Ammon's horn (tissue), 1 donor: ENCODE results near the gene ANO4.
A peak's percentile ranks its signal among the peaks of the same experiment; 100 is the strongest.

ENCODE experiments used
- DNase-seq: peaks from one replicate; pipeline ENCODE4 v3.0.0-alpha.2; 2016; ENCODE audit warnings: low spot score

ANO4 gene

GRCh38 chr12:100991102-100991501, 196.5 kb downstream of the ANO4 start:
- no peak for DNase-seq

- no peak for DNase-seq
Measured at GRCh38 chr12:100992194-100992593, 197.6 kb downstream of the ANO4 start.

- no peak for DNase-seq
Measured at GRCh38 chr12:100993916-100994450, 199.4 kb downstream of the ANO4 start.

DNA sequence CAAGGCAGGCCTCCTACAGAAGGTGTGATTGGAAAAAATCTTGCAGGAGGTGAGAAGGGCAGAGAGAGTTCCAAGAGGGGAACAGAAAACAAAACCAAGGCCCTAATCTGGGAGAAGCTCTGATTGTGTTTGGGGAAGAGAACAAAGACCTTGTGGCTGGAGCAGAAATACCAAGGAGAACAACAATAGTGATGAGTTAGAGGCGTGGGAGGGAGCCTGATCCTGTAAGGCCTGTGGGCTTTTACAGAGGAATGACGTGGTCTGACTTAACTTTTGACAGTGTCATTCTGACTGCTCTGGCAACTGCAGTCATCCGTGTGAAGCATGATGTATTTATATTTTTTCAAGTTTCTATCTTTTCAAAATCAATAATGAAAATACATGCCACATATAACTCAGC, 200.6 kb downstream of the ANO4 start:
- DNase-seq, result no peak

GRCh38 chr12:100995771-100996170, 201.2 kb downstream of the ANO4 start:
- no peak for DNase-seq

GRCh38 chr12:101001669-101002068, 207.1 kb downstream of the ANO4 start:
- DNase-seq, result no peak

DNA sequence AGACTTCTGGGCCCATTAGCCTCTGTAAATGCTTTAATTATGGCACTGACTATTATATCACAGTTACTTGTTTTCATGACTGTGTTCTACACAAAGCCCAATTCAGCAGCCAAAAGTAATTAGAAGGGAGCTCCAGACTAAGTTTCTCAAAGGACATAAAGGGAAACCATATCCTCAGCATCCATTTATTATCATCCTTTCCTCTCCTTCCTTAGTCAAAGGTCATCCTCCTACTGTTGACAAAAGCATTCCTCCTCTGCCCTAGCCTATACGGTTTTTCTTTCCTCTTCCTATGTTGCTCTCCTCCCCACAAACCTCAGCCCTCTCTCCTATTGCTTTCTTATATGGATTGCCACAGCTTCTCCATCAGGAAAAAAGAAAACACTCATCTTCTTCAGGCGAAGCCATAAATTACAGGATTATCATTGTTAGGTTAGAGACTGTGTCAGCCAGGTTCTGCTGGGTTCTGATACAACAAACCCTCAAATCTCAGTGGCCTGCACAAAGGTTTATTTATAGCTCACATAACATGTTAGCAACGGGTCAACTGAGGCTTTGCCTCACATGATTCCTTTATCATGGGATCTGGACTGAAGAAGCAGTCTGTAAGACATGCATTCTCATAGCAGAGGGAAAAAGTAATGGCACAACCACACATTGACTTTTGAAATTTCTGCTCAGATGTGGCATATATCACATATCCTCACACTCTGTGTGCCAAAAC, 208.3 kb downstream of the ANO4 start:
- no peak for DNase-seq

DNA sequence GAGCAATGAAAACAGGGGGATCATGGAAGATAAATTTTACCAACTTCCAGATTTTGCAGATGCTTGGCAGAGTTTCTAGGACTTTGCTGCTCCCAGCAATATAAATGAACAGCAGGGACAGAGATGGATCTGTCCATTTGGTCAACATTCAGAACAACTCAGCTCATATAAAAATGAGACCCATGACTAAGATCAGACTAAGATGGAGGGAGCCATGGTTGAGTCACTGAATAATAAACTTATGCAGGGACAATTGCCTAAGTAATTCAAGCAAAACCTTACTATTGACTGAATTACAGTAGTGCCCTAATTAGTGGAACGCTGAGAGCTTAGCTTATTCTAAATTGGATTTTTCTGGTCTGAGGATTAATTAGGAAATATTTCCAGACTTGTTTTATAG, 210.3 kb downstream of the ANO4 start:
- DNase-seq, result no peak

GRCh38 chr12:101009274-101009673, 214.7 kb downstream of the ANO4 start:
- no peak for DNase-seq

DNA sequence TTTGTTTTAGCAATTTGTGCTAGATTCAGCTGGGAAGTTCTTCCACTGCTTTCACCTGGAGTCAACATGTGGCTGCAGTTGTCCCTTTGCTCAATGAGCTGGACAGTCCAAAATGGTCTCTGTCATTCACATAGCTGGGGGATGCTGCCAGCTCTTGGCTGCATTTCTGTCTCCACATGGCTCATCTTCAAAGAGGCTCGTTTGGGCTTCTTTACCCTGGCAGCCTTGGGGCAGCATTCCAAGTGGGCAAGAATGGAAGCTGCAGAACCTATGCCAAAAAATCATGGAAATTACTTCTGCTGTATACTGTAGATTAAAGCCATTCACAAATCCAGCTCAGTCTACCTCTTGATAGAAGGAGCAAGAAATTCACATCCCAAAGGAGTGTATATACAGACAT, 216.3 kb downstream of the ANO4 start:
- DNase-seq, result no peak

DNA sequence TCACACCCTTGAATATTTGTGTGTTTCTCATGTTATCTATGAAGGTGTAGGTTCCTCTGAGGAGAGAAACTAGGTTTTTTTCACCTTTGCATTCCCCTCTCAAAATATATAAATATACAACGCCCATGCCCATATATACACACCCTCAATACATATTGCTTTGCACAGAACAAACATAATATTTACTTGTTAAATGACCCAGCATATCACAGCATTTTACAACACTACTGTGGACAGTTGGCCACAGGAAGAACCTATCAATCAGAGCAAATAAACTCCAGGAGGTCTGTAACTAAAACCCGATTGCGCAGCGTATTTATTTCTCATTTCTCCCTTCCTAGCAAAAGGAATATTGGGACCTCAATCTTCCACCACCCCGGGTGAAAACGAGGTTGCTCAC, 219.4 kb downstream of the ANO4 start:
- DNase-seq, result no peak

DNA sequence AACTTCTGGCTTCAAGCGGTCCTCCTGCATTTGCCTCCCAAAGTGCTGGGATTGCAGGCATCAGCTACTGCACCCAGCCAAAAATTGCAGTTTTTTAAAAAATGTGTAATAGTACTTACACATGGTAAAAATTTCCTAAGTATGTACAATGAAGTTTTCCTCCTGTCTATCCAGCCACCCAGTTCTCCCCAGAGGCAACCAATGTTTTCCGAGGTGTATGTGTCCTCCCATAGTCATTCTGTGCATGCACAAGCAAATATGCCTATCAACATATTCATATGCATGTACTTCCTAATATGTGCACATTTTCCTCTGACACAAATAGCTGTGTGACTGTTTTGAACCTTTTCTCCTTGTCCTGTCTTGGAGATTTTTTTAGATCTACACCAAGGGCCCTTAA, 220.5 kb downstream of the ANO4 start:
- no peak for DNase-seq

DNA sequence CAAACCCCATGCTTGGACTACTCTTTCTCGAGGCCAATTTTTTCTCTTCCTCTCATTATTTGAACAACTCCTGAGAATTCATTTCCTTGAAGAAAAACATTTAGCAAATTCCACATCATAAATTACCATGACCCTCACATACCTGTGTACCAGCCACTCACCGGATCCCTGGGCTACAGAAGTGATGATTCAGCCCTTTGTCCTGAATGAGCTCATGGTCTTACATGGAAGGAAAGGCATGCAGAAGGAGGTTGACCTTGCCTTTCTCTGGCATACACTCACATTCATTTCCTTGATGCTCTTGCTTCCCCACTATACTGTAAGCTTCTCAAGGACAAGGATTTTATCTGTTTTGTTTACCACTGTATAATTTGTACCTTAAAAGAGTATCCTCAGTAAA, 224.0 kb downstream of the ANO4 start:
- DNase-seq, result no peak

DNA sequence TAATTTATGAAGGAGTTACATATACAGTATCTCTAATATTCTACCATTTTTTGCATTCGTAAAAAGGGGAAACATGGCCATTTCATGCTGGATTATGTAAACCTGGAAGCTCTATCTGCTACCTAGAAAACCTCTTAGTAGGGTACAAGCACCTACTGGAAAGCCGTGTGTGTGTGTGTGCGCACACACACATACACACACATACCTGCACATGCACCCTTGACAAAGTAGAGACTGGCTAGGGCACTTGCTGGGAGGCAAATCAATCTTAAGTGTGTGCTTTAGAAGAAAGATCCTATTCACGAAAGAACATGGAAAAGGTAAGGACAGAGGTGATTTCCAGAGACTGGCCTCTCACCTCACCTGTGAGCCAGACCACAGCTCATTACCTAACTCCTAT, 224.6 kb downstream of the ANO4 start:
- DNase-seq, result no peak

- DNase-seq, result no peak
Measured at GRCh38 chr12:101019667-101020066, 225.1 kb downstream of the ANO4 start.

- DNase-seq, result no peak
Measured at GRCh38 chr12:101021442-101021841, 226.9 kb downstream of the ANO4 start.

DNA sequence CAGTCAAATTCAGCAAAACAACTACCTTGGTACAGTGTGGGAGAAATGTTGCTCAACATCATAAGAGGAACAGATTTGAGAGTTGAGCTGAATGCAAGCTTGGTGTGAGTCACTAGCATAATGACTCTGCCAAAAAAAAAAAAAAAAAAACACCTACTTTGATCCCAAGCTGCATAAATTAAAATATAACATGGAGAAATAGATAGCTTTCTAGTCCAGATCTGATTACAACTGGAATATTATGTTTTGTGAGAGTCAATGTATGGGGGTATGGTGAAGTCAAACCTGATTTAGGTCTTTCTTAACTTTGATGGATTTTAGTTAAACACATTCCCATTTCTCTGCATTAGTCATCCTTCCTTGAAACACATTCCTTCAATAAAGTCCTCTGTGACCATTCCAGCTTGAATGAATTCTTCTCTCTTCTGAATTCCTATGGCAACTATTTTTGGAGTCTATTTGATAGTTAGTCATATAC, 227.4 kb downstream of the ANO4 start:
- DNase-seq, result peak; percentile 52

GRCh38 chr12:101027200-101027599, 232.6 kb downstream of the ANO4 start:
- DNase-seq, result no peak

DNA sequence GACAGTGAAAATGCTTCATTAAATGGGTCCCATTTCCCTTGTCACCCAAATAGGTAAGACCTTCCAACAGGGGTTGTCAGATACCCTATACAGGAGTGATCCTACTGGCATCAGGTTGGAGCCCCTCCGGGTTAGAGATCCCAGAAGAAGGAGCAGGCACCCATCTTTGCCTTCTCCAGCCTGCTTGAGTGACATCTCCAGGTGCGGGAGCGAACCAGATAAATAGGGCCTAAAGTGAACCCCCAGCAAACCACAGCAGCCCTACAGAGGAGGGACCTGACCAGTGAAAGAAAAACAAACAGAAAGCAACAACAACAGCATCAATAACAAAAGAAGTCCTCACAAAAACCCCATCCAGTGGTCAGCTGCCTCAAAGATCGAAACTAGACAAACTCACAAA, 233.2 kb downstream of the ANO4 start:
- no peak for DNase-seq

GRCh38 chr12:101038289-101038871, 243.8 kb downstream of the ANO4 start:
- DNase-seq, result peak; percentile 38

DNA sequence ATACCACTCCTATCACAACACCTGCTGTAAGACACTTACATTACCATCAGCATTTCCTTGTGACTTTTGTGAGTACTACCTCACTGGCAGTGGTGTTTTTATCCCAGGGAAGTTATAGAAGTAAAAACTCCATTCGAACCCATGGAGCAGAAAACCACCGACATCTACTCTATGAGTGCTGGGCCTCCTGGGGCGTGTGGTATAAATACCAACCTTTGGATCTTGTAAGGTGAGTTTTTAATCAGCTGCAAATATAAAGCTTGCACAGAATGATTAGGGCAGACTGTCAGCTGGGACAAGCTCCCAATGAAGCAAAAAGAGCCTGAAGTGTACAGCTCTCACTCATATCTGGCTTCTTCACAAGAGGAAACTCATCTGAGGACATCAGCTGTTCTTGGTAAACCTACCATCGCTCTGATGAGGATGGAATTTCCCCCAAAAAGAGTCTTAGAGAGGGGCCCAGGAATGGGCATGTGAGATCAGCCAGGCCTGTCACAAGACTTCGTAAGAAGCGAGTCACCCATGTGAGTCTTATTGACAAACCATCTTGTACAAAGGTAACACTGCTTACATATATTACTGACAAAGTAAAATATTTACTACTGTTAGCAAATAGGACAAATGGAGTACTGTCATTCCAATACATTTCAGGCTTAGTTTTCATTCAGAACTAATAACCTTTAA, 245.4 kb downstream of the ANO4 start:
- no peak for DNase-seq

DNA sequence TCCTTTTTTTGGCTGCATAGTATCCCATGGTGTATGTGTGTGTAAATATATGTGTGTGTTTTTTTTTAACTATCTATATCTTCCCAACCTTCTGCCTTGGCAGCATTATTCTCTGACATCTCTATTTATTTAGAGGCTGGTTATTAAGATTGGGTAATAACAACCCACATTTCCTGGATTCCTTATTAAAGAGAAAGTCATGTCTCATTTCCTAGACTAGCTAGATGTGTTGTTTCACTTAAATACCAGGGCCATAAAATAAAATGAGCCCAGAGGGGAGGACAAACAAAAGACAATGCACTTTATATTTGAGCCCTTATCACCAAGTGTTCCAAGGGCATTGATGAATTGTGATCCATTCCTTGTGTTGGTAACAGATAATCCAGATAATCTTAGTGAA, 246.4 kb downstream of the ANO4 start:
- DNase-seq, result no peak

DNA sequence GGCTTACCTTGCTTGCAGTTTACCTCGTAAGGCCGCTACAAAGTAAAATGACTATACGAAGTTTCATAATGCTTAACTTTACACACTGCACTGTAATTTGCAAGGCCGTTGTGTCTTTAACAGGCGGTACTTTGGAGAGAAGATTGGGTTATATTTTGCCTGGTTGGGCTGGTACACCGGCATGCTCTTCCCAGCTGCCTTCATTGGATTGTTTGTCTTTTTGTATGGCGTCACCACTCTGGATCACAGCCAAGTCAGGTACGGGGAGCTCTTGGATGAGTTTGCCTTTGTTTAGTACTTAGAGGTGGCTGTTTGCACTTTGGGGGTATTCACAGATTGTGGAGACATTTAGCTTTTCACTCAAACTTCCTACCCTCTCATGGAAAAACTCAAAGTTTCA, 247.6 kb downstream of the ANO4 start:
- DNase-seq, result no peak
